Measurements from ENCODE around the gene OPCML.
A peak's percentile ranks its signal among the peaks of the same experiment; 100 is the strongest.

Gene OPCML

GRCh38 chr11:132792341-132793140 lies 739.8 kb downstream of the OPCML start:
- DNase-seq (ENCODE audit: low read depth in 2 of 2) = no peak

- no peak for DNase-seq (ENCODE audit: low read depth in 2 of 2)
These were observed 741.3 kb downstream of the OPCML start for GRCh38 chr11:132790971-132791370.

GRCh38 chr11:132790466-132790865 lies 741.8 kb downstream of the OPCML start:
- no peak for DNase-seq (ENCODE audit: low read depth in 2 of 2)

GRCh38 chr11:132788816-132789325 lies 743.4 kb downstream of the OPCML start:
- no peak for DNase-seq (ENCODE audit: low read depth in 2 of 2)

- DNase-seq (ENCODE audit: low read depth in 2 of 2) = no peak
These were observed 746.4 kb downstream of the OPCML start for GRCh38 chr11:132785878-132786277.

GRCh38 chr11:132784441-132784840 lies 747.9 kb downstream of the OPCML start:
- DNase-seq (ENCODE audit: low read depth in 2 of 2) = no peak

GRCh38 chr11:132782102-132782501 lies 750.2 kb downstream of the OPCML start:
- no peak for DNase-seq (ENCODE audit: low read depth in 2 of 2)

DNA sequence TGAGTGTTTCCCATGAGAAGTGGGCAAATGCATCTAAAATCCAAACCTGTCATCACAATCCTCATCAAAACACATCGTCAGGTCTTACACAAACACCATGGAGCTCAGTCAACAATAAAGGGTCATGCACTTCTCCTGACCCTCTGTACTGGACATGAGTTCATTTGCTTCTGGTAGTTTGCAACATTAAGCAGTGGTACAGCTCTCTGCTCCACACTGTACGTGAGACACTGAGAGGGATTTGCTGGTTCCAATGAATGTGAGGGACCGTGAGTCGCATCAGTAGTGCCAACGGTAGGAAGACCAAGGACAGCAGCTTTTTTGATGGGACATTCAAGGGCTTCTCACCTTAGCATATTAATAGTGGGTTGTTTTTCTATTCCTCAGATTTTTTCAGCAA lies 752.3 kb downstream of the OPCML start:
- no peak for DNase-seq (ENCODE audit: low read depth in 2 of 2)

DNA sequence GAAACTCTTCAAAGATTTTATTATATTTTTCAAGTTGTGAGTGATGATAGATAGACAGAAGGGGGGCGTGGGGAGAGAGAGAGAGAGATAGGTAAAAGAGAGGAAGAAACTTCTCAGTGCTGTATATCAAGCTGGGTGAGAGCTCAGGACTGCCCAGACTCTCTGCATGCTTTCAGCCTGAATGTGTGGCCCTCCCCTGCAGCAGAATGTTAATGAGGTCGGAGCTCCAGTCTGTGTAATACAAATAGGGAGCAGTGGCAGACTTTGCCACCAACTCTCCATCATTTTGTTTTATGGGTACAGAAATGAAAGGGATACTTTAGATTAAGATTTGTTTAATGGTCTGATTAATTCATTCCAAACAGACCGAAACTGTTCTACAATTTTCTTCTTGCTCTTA lies 752.8 kb downstream of the OPCML start:
- DNase-seq (ENCODE audit: low read depth in 2 of 2) = no peak

- DNase-seq (ENCODE audit: low read depth in 2 of 2) = no peak
These were observed 755.0 kb downstream of the OPCML start for GRCh38 chr11:132777067-132777975.

DNA sequence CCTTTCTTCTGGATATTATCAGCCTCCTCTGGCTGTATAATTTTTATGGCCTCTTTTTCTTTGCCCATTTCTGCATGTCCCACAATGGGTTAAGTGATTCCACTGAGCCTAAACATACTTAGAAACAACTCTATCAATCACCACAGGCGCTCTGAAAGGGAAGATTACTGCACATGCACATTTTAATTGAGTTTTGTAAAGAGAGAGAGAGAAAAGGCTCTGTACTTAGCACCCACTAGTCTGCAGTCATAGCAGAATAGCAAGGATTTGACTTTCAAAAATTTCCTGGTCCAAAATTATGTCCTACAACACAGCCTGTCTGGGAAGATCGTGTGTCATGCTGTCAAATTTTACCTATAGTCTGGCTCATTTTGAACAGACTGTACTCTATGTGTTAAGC lies 758.5 kb downstream of the OPCML start:
- no peak for DNase-seq (ENCODE audit: low read depth in 2 of 2)

DNA sequence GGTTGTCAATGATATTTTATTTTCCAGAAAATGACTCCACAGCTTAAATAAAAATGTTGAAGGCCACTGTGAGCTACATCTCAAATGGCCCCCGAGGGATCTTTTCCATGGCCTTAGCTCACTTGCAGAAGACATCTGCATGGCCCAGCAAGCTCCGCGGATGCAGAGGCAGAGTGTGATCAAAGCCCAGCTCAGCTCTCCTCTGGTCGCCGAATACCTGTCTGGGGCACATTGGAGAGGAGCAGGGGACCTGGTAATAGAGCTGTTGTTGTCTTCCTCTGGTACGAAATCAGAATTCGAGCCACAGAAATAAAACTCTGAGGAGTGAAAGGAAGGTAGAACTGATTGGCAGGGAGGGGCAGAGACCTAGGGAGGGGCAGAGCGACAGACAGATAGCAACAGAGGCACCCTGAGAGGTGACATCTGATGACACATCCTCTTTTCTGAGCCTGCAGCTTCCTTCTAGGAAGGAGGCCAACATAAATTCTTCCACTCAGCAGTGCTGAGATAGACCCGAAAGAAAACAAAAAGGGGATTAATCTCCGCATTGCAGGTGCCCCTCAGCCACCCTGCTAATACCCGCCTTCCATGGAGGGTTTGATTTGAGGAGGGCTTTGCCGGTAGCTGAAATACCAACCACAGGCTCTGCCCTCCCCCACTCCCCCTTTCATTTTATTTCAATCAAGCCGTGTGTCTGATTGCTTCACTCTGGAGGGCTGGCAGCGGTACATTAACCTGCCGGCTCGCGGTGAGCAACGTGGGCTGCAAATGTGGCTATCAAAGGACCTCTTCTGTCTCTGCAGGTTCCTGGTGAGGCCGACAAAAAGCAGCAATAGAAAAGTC lies 759.4 kb downstream of the OPCML start:
- peak in 1 of 2 donors; percentile 2 for DNase-seq (ENCODE audit: low read depth in 2 of 2)

DNA sequence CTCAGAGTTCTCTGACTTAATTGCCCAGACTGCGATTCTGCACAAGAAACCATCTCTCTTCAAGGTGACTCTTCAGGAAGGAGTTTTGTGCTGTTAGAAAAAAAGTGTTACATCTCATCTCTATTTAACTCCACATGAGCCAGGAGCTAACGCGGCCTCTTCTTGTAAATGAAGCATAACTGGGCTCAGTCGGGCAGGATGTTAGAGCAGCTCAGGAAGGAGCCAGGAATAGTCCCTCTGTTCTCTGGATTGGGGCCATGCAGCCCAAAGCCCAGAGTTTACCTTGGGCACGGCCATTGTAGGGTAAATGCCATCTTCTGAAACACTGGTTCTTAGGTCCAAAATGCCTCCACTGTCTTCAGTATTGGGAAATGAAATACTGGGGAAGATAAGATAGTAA lies 760.6 kb downstream of the OPCML start:
- no peak for DNase-seq (ENCODE audit: low read depth in 2 of 2)

DNA sequence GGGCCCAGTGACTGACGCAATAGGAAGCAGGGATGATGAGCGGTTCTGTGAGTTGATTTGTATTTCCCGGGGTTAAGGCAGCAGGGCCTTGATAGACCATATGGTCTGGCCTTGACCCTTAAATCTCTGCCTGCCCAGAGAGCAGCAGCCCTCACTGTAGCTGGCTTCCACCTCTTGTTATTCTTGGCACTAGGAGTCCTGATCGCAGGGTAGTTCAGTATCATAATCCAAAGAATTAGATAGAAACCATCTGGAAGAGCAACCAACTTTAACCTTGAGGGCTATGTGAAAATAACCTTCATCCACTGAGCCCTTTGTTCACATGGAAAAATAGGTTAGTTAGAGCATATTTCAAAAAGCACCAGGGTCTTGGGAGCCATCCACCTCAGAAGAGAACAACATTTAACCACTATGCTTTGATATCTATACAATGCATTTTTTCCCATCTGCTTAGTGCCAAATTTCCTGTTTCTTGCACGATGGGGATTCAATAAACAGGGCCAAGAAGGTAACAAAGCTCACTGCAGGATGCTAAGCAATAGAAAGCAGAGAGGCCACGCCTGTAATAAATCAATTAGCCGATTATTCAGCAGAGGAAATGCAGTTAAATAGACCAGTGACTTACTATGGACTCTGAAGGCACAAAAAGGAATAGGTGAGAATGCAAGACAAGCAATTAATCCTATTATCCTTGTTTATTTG lies 761.3 kb downstream of the OPCML start:
- DNase-seq (ENCODE audit: low read depth in 2 of 2) = no peak

DNA sequence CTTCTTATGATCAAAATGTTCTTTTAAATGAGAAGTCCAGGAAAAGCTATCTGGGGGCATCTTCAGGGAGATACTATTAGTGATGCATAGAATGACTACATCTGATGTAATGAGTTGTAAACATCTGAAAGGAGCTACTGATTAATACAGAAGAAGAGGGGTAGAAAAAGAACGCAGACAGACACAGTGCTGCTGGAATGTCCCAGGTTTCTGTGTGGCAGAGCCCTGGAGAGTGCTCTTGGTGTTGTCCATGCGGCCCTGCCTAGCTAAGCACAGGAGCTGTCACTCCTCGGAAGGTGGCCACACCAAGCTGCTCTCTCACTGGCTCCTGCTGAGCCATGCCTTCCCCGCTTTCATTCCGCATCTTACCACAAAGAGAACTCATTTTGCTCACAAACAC lies 768.8 kb downstream of the OPCML start:
- DNase-seq (ENCODE audit: low read depth in 2 of 2) = no peak

DNA sequence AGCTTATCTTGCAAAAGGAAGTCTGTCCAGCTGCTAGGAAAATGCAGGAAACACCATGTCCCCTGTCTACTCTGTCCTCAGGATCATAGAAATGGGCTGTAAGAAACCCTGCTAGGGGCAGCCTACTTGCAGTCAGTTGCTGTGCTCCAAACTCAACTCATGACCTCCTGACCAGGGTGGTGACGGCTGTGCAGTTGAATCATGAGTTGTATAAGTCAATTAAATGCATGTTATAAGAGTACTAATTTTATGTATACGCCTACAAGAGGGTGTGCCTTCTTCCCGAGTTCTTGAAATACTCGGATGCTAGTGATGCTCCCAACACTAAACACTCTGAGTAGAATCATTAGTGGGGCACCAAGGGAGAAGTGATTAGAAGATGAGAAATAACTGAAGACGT lies 776.4 kb downstream of the OPCML start:
- DNase-seq (ENCODE audit: low read depth in 2 of 2) = no peak

- no peak for DNase-seq (ENCODE audit: low read depth in 2 of 2)
These were observed 780.6 kb downstream of the OPCML start for GRCh38 chr11:132751516-132752250.

DNA sequence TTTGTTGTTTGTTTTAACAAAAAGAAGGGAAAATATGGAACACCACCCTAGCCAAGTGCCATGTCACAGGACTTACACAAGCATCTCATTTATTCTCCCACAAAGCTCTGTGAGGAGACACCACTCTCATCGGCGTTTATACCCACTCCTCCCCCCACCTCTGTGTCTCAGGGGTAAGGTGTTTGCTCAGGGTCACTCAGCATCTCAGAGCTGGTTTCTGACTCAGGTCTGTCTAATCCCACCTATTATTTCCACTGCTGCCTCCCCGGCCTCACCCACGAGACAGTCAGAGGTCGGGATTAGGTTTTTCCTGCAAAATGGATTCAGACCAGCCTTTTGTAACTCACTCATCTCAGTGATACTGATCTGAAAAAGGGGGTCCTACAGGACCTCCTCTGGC lies 786.0 kb downstream of the OPCML start:
- no peak for DNase-seq (ENCODE audit: low read depth in 2 of 2)

DNA sequence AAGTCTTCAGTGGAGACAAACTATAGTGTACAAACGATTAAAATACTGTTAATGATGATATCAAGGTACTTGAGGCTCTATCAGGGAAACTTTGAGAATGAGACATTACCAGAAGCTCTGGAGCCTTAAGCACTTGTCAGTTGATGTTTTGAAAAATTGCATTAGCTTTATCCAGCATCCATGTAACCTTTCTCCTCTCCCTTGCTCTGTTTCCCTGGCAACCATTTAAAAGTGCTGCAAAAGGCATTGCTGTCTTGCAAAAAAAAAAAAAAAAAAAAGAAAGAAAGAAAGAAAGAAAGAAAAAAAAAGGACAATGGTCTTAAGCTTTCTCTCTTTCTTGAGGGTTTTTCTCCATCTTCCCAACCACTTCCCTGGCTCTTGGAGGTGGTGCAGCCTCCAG lies 787.0 kb downstream of the OPCML start:
- DNase-seq (ENCODE audit: low read depth in 2 of 2) = no peak

DNA sequence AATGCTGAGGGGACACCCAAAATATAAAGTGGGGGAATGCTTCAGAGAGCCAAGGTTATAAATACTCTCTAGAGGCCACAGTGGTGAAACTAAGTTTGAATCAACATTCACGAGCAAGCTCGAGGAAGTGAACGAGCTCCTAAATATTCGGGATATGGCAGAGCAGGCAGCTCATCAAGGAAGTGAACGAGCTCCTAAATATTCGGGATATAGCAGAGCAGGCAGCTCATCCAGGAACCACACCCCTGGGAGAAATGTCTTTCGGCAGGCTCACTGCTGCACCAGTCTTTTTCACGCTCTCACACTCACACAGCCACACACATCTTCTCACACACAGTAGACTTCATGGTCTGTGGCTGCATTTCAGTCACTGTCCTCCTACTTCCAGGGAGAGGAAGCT lies 787.5 kb downstream of the OPCML start:
- no peak for DNase-seq (ENCODE audit: low read depth in 2 of 2)
